RCC 7860 (cell line): Measurements from ENCODE around the gene KCNAB3.

Experiments
- DNase-seq: peaks from one replicate; pipeline ENCODE4 v3.0.0-alpha.2; 2015; ENCODE audit warnings: low spot score
- FAIRE-seq: peaks from 2 replicates; lab custom pipeline; 2012; peaks lifted over from hg19 to GRCh38; lab: Jason Lieb, UNC

Gene KCNAB3

DNA sequence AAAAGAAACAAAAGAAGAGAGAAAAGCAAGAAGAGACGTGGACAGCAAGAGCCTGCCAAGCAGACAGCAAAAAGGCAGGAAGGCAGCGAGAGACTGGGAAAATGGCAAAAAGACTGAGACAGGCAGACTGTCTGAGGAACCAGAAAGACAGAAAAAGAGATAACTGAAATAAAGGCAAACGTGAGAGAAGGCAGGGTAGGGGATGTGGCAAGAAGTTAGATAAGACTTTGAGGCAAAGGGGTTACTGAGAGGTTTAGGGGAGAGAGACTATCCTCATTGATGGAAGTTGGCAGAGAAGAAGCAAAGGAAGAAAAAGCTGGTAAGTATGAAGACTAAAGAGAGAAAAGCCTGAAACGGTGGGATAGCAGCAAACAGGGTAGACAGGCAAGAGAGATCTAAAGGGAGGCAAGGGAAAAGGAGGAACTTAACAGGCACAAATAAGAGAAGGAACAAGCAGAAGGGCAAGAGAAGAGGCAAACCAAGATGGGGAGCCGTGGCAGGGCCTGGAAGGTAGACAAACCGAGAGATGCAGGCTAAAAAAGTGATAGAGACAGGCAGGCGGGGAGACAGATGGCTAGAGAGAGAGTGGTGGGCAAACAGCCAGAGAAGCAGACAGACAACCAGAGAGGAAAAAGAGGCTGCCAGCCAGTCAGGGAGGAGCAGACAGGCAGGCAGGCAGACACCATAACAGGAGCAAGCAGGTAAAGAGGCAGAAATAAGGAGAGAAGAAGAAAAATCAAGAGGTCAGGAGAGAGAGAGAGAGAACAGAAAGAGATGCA is 48.2 kb downstream of the KCNAB3 start:
- DNase-seq (no peak), FAIRE-seq (no peak)

DNA sequence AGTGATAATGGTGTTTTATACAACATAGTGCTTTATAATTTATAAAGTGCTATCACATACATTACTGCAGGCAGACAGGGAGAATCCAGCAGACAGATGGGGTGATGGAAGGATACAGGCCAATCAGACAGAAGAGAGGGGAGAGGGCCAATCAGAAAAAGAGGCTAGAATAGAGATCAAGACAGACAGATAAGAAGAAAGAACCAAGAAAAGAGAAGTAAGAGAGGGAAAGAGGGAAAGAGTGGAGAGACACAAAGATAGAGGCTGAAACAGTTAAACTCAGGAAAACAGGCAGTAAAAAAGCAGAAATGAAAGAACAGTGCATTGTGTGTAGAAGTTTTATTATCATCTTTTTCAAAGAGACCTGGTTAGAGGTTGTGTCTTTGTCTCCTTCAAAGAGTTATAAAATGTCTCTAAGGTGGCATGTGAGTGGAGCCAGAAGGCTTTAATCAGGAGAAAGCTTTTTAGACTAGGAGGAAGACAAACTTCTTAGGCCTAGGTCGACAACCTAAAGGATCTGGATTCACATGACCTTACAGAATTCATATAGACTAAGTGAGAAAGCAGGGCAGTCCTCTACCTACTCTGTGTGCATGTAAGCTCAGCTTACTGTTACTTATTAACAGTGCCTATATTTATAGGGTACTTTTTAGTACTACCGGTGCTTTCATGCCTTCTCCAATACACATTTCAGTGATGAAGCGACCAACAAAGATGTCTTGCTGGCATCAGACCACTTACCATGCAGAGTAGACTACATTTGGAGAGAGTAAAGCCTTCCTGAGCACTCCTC is 49.4 kb downstream of the KCNAB3 start:
- FAIRE-seq (no peak), DNase-seq (no peak)

DNA sequence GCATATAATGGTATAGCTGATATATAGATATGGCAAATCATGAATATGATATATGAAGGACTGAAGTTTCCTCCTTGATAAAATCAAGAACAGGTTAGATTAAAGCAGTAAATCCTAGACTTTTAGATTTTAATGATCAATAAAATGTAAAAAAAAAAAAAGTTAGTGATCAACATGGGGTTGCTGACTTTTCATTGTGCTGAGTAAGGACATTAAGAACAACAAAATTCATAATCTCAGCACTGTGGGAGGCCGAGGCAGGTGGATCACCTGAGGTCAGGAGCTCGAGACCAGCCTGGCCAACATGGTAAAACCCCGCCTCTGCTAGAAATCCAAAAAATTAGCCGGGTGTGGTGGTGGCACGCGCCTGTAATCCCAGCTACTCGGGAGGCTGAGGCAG is 51.4 kb downstream of the KCNAB3 start:
- FAIRE-seq, result no peak

DNA sequence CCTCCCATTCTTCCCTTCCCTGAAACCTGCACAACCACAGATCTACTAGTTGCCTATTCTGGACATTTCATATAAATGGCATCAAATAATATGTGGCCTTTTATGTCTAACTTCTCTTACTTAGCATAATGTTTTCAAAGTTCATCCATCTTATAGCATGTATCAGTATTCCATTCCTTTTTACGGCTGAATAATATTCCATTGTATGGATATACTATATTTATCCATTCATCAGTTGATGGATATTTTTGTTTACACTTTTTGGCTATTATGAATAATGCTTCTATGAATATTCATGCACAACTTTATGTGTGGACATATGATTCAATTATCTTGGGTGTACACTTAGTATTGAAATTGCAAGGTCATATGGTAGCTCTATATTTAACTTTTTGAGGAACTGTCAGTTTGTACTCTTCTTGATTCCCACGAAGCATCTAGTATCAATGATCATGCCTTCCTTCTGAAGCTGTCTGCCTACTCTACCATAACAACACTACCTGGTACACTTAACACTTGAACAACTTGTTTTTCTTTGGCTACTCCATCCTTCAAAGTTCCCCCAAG is 53.8 kb downstream of the KCNAB3 start:
- DNase-seq, result no peak
- FAIRE-seq, result no peak

More for the DNA sequence above, 51.4 kb downstream of the KCNAB3 start:
- no peak for DNase-seq

DNA sequence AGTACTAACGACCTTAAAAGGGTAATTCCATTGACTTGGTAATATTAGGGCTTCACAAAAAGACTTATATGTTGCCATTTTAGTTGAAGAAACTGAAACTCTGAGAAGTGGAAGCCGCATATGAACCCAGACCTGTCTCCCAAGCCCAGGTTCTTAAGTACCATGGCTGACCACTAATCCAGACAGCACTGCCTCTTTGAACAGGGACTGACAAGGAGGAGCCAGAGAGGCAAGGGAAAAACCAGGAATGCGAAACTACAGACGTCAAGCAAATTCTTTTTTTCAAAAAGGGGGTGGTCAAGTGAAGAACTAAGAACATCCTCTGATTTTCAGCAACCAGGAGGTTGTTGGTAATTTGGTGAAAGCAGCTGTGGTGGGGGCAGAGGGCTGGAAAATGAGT is 56.6 kb downstream of the KCNAB3 start:
- FAIRE-seq, result no peak
- DNase-seq, result no peak
